Measurements from ENCODE around the gene MEAF6. TPM values are rescaled to one million over a fixed set of nuclear protein-coding genes. Genes with fewer than 3 reads are reported as not detected.

The MEAF6 gene
- total and polyA plus RNA-seq, 8 donors, result 47.7 to 94.7 (median 85.5) TPM

GRCh38 chr1:37477198-37477931 lies 37.2 kb downstream of the MEAF6 start:
- peak in 3 of 4 donors; percentile 33 to 90 (median 78) for DNase-seq
- peak overlapping the region; percentile 82 to 94 for H3K4me3 ChIP-seq
- intact Hi-C loops (cut with DNase I), result no loop called here

GRCh38 chr1:37476460-37477197 lies 37.9 kb downstream of the MEAF6 start:
- Histone ChIP-seq H3K36me3 (peaks cover 0 to 58% of the 10 kb centered on the region in 2 donors), H3K9me3 (no peaks in the 10 kb centered on the region), H3K27ac (peak overlapping the region; percentile 94 to 96), H3K4me1 (peaks cover 55 to 88% of the 10 kb centered on the region in 2 donors), H3K27me3 (no peaks in the 10 kb centered on the region), H3K4me3 (peak overlapping the region; percentile 82 to 94)
- intact Hi-C loops (cut with DNase I), result no loop called here
- DNase-seq, result peak in 2 of 4 donors; percentile 78 to 82
- no peak for TF ChIP-seq CTCF (IDR thresholded peaks at IDR 0.05)
- ATAC-seq, result peak; percentile 33

More at GRCh38 chr1:37477198-37477931, 37.2 kb downstream of the MEAF6 start:
- Histone ChIP-seq H3K9me3 (no peaks in the 10 kb centered on the region), H3K4me1 (peaks cover 55 to 84% of the 10 kb centered on the region in 2 donors), H3K36me3 (peaks cover 1 to 65% of the 10 kb centered on the region in 2 donors), H3K27me3 (no peaks in the 10 kb centered on the region), H3K27ac (peak overlapping the region; percentile 94 to 96)
- no peak for TF ChIP-seq CTCF (IDR thresholded peaks at IDR 0.05)
- peak; percentile 20 for ATAC-seq

- intact Hi-C loops (cut with DNase I), result no loop called here
- Histone ChIP-seq H3K36me3 (peaks cover 0 to 52% of the 10 kb centered on the region in 2 donors), H3K4me3 (peak overlapping the region; percentile 82 to 94), H3K9me3 (no peaks in the 10 kb centered on the region), H3K27ac (peak overlapping the region; percentile 94 to 96), H3K27me3 (no peaks in the 10 kb centered on the region), H3K4me1 (peaks cover 55 to 88% of the 10 kb centered on the region in 2 donors)
- ATAC-seq (no peak), DNase-seq (no peak)
- TF ChIP-seq CTCF (IDR thresholded peaks at IDR 0.05), result no peak
These were observed 38.5 kb downstream of the MEAF6 start for GRCh38 chr1:37476087-37476452.

GRCh38 chr1:37475380-37476086 lies 39.0 kb downstream of the MEAF6 start:
- Histone ChIP-seq H3K4me3 (peak overlapping the region; percentile 82 to 94), H3K4me1 (peaks cover 55 to 87% of the 10 kb centered on the region in 2 donors), H3K36me3 (peaks cover 0 to 47% of the 10 kb centered on the region in 2 donors), H3K27me3 (no peaks in the 10 kb centered on the region), H3K9me3 (no peaks in the 10 kb centered on the region), H3K27ac (peak overlapping the region; percentile 94 to 96)
- intact Hi-C loops (cut with DNase I), result no loop called here
- DNase-seq, result peak in 2 of 4 donors; percentile 34 to 69
- TF ChIP-seq CTCF (IDR thresholded peaks at IDR 0.05), result no peak
- no peak for ATAC-seq

All from left lung (tissue), 10 donors.